NCI-H345 (cell line): Measurements from ENCODE around the gene SLF2.
A peak's percentile ranks its signal among the peaks of the same experiment; 100 is the strongest.
"Not testable (repeated sequence)": the region's sequence is repeated elsewhere in the genome, so short reads cannot be mapped to it uniquely, and the experiment has no call there.

Source experiments
- DNase-seq: peaks from one replicate; lab custom pipeline; 2025; lab: John Stamatoyannopoulos, UW

SLF2 gene

DNA sequence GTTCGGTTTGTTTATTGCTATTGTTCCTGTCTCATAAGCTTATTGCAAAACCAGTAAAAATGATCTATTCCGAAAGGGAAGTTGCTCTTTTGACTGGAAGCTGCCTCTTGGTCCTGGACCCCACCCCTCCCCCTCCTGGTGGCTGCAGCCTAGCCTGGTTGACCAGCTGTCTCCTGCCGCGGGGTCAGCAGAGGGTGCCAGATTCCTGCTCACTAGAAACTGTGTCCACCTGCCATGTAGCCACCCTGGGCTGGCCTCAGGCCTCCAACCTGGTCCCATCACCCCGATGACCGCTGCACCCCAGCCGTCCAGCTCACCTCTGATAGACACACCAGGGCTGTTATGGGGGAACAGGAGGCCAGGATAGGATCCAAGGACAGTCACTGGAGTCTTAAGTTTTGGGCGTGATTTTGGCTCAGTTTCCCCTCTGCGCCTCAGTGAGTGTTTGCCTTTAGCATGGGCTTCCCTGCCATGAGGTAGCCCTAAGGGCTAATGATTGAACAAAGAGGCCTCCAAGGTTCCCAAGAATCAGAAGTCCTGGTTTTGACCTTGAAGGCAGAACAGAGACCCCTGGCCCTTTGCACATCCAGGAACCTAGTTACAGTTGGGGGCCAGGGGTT lies 32.9 kb upstream of the SLF2 start:
- no peak for DNase-seq

DNA sequence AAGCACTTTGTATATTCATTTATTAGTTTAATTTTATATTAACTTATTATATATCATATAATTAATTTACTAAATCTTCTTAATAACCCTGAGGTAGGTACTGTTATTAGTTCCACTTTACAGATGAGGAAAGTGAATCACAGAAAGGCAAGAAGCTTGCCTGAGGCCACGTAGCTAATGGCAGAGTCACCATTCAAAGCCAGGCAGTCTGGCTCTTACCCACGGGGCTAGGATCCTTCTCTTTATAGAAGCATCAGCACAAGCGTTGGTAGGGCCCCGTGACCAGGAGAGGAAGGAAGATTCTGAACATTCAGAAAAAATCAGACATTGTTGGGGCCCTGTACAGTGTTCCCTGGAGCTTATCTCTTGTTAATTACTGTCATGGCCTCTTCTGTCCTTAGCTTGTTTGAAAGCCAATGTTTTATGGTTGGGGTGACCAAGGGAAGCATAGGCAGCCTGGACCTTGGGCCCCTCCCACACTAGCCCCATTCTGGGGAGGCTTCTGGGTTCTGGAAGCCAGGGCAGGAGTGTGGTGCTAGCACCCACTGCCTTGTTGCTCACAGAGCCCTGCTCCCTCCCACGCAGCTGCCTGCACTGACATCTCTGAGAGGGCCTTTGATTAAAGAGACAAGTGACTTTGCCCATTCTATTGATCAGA lies 31.1 kb upstream of the SLF2 start:
- DNase-seq, result no peak

DNA sequence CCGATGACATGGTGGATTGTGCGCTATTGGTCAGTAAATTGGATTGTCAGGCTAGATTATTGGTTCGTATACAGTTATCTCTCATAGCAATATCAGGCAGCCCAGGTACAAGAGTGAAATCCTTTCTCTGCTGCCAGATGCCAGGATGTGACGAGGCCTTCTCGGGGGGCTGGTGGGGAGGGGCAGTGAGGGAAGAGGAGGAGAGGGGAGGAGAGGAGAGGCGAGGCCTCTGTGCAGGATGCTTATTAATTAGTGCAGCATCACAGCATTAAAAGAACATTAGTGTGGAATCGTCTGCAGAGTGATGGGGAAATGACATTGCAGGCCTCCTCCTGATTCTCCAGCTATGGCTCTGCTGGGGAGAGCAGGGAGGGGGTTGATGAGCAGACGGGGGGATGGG lies 30.5 kb upstream of the SLF2 start:
- no peak for DNase-seq

GRCh38 chr10:100882671-100883311 lies 30.0 kb upstream of the SLF2 start:
- DNase-seq, result no peak

GRCh38 chr10:100883312-100883821 lies 29.4 kb upstream of the SLF2 start:
- no peak for DNase-seq

GRCh38 chr10:100885611-100886010 lies 27.2 kb upstream of the SLF2 start:
- DNase-seq, result not testable (repeated sequence)

GRCh38 chr10:100886091-100886490 lies 26.7 kb upstream of the SLF2 start:
- no peak for DNase-seq

DNA sequence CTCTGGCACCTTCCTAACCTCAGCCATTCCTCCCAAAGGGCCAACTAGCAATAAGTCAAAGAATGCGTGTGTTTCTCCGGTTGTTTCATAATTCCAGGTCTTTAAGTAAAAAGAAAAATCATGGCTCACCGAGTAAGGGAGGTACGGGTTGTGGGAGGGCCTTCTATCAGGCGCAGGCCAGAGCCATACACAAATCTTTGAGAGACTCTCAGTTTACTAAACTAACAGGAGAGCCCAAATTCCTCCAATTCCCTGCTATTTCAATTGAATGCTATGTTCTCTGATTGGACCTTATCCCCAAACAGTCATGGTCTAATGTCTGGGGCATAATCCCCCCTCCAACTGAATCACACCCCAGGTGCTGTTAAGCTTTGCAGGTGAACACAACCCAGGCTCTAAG lies 26.2 kb upstream of the SLF2 start:
- no peak for DNase-seq

- no peak for DNase-seq
Observed at GRCh38 chr10:100886963-100887362, 25.8 kb upstream of the SLF2 start.

- no peak for DNase-seq
Observed at GRCh38 chr10:100887761-100888296, 24.9 kb upstream of the SLF2 start.

GRCh38 chr10:100888957-100889356 lies 23.8 kb upstream of the SLF2 start:
- no peak for DNase-seq

GRCh38 chr10:100889546-100889945 lies 23.2 kb upstream of the SLF2 start:
- no peak for DNase-seq

GRCh38 chr10:100890141-100890672 lies 22.6 kb upstream of the SLF2 start:
- DNase-seq, result no peak

- DNase-seq, result no peak
Observed at GRCh38 chr10:100890673-100891317, 22.0 kb upstream of the SLF2 start.

DNA sequence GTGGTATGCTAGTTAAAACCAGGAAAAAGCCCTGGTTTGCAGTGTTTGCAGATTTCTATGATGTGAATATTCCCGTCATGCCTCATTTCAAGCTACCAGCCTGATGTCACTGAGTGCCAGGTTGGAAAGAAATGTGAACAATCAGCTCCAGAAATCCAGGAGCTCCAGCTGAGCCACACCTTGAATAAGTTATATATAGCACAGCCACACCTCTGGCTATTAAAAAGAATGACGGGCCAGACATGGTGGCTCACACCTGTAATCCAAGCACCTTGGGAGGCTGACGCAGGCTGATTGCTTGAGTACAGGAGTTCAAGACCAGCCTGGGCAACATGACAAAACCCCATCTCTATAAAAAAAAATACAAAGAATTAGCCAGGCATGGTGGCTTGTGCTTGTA lies 18.7 kb upstream of the SLF2 start:
- DNase-seq, result peak; percentile 43

DNA sequence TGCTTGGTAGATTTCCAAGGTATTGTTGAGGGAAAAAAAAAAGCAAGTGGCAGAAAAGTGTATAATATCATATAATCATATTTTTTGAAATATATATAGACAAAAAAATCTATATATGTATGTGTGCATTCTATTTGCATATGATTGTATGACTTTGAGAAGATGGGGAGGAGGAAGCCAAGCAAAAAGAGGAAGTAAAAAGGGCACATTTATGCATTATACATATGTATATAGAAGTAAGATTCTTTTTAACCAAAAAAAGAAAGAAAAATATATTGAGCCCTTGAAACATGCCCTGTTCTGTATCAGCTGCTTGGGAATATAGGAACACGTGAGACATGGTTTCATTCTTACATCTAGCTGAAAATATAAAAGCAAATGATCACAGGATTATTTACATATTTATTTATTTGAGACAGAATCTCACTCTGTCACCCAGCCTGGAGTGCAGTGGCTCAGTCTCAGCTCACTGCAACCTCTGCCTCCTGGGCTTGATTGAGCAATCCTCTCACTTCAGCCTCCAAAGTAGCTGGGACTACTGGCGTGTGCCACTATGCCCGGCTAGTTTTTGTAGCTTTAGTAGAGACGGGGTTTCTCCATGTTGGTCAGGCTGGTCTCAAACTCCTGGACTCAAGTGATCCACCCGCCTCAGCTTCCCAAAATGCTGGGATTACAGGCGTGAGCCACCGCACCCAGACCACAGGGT lies 18.0 kb upstream of the SLF2 start:
- DNase-seq, result no peak

GRCh38 chr10:100895346-100895745 lies 17.4 kb upstream of the SLF2 start:
- DNase-seq, result no peak

DNA sequence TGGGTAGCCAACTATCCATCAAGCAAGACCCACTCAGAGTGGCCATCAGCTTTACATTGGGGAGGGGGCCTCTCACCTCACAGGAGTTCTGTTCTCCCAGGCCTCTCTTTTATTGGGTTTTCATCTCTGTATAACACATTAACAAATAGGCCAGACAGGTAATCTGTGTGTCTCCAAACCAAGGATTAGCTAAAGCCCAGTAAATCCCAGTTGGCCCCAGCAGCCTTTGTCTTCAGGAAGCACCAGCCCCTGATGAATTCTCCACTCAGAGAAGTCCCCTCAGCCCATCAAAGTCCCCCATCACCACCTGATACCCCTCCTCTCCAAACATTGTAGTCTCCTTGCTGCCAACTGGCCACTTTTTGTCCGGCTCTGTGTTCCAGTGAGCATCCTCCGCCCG lies 16.9 kb upstream of the SLF2 start:
- no peak for DNase-seq

DNA sequence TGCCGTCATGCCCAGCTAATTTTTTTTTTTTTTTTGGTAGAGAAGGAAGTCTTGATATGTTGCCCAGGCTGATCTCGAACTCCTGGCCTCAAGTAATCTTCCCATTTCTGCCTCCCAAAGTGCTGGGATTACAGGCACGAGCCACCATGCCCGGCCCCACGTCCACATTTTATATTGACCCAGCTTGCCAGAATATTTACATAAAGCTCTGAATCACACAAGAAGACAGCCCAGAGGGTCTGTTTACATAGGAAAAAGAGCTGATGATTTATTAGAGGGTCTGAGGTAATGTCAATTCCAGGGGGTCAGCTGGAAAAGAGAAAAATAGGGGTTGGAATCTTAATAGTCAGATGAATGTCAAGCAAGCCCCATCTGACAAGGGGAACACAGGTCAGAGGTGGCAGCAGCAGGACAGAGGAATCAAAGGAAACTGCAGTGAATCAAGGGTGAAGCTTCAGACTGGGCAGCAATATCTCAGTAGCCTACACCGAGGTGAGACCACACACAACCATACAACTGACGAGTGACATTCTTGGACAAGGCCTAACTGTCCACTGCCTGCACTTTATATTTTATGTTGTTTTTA lies 15.8 kb upstream of the SLF2 start:
- DNase-seq, result no peak

GRCh38 chr10:100897976-100898375 lies 14.8 kb upstream of the SLF2 start:
- DNase-seq, result no peak

GRCh38 chr10:100899171-100899570 lies 13.6 kb upstream of the SLF2 start:
- DNase-seq, result no peak
